Endothelial cell of umbilical vein (primary cell): ENCODE results near the gene ARHGEF1. TPM values are rescaled to one million over a fixed set of nuclear protein-coding genes. Genes with fewer than 3 reads are reported as not detected.

Source experiments
- BruUV-seq: library from RNA; stranded (reverse); fragments of 400-500 nt; replicated peaks from 2 replicates; lab custom pipeline; 2021; lab: Mats Ljungman, UMichigan
- CTCF ChIA-PET: fragments of 300-600, 350-600 bp; sonication (Branson Sonifier 250); formaldehyde crosslinking; loops from one replicate; lab custom pipeline; 2021; ENCODE audit warnings: antibody characterized with exemption, inconsistent platforms; lab: Charles Lee
- POLR2A ChIA-PET: fragments of 300-600, 350-600 bp; sonication (Branson Sonifier 250); formaldehyde crosslinking; loops from one replicate; lab custom pipeline; 2021; ENCODE audit warnings: antibody characterized with exemption, inconsistent platforms; lab: Charles Lee
- DNase-seq: peaks from one replicate; pipeline ENCODE4 v3.0.0-alpha.2; 2011; ENCODE audit warnings: low read depth, low spot score
- FAIRE-seq: peaks from 2 replicates; lab custom pipeline; 2011; peaks lifted over from hg19 to GRCh38; lab: Jason Lieb, UNC
- H2AFZ ChIP-seq: 2 replicates; pipeline ENCODE4 v1.6.0; 2012; ENCODE audit warnings: low read depth, low read length, control low read depth, inconsistent platforms
- H3K27ac ChIP-seq: 2 replicates; pipeline ENCODE4 v1.5.1; 2011; ENCODE audit warnings: low read depth, mild to moderate bottlenecking, control low read depth, low read length, moderate library complexity; ENCODE audit not compliant: insufficient read depth
- H3K27me3 ChIP-seq, 2 experiments: 2 replicates each; pipeline versions ENCODE4 v1.6.0 to v1.6.1; 2011; ENCODE audit warnings: low read length in 2 of 2, mixed read lengths in 1 of 2; ENCODE audit not compliant: control insufficient read depth in 2 of 2, insufficient read depth in 2 of 2
- H3K36me3 ChIP-seq, 2 experiments: 2 replicates in 1 of 2; 3 replicates in 1 of 2; pipeline ENCODE4 v1.5.1; 2011; ENCODE audit warnings: low read length in 2 of 2, mild to moderate bottlenecking in 1 of 2, moderate library complexity in 1 of 2; ENCODE audit not compliant: control insufficient read depth in 2 of 2, insufficient read depth in 2 of 2; ENCODE audit errors: extremely low read depth in 1 of 2
- H3K4me1 ChIP-seq: 3 replicates; pipeline ENCODE4 v1.5.1; 2011; ENCODE audit warnings: mild to moderate bottlenecking, low read length; ENCODE audit not compliant: control insufficient read depth, insufficient read depth; ENCODE audit errors: extremely low read depth
- H3K4me2 ChIP-seq: 2 replicates; pipeline ENCODE4 v1.6.1; 2011; ENCODE audit warnings: low read length, control low read depth, mixed read lengths; ENCODE audit not compliant: insufficient read depth
- H3K4me3 ChIP-seq, 3 experiments: fragments of 200-600 bp in 1 of 3; sonication (generic), shearing (Covaris generic) in 1 of 3; replicated peaks in 1 of 3; 2 replicates each; pipeline ENCODE4 v1.5.1; 2011 to 2016; ENCODE audit warnings: control low read depth in 3 of 3, low read length in 3 of 3, mild to moderate bottlenecking in 2 of 3, inconsistent platforms in 1 of 3, low read depth in 1 of 3, moderate library complexity in 1 of 3; ENCODE audit not compliant: insufficient read depth in 1 of 3
- H3K79me2 ChIP-seq: 2 replicates; pipeline ENCODE4 v1.6.0; 2012; ENCODE audit warnings: low read length, inconsistent platforms; ENCODE audit not compliant: control insufficient read depth, insufficient read depth
- H3K9ac ChIP-seq: replicated peaks from 2 replicates; pipeline ENCODE3; 2011; ENCODE audit warnings: low read length, control low read depth; ENCODE audit not compliant: insufficient read depth; ENCODE audit errors: extremely low read depth
- H3K9me1 ChIP-seq: replicated peaks from 3 replicates; pipeline ENCODE4 v1.6.0; 2011; ENCODE audit warnings: mild to moderate bottlenecking, low read length; ENCODE audit not compliant: control insufficient read depth, insufficient read depth; ENCODE audit errors: extremely low read depth
- H3K9me3 ChIP-seq: replicated peaks from 2 replicates; pipeline ENCODE4 v1.5.1; 2012; ENCODE audit warnings: low read length, inconsistent platforms; ENCODE audit not compliant: control insufficient read depth, insufficient read depth
- H4K20me1 ChIP-seq: replicated peaks from 2 replicates; pipeline ENCODE3; 2011; ENCODE audit warnings: mild to moderate bottlenecking, low read length; ENCODE audit not compliant: control insufficient read depth, insufficient read depth; ENCODE audit errors: extremely low read depth
- EZH2 ChIP-seq: IDR thresholded peaks from 2 replicates; pipeline ENCODE4 v1.6.1; 2012; ENCODE audit warnings: borderline replicate concordance, low read depth, mild to moderate bottlenecking, moderate library complexity, low read length, inconsistent platforms; ENCODE audit not compliant: severe bottlenecking
- FOS ChIP-seq: IDR thresholded peaks from 2 replicates; pipeline ENCODE4 v1.6.1; 2011; ENCODE audit warnings: mild to moderate bottlenecking, low read length, moderate library complexity, borderline replicate concordance; ENCODE audit not compliant: insufficient read depth
- GATA2 ChIP-seq: IDR thresholded peaks from 2 replicates; pipeline ENCODE4 v1.7.0; 2011; ENCODE audit warnings: low read depth, mild to moderate bottlenecking, moderate library complexity, mixed read lengths, low read length; ENCODE audit not compliant: insufficient read length, insufficient read depth
- JUN ChIP-seq: IDR thresholded peaks from 2 replicates; pipeline ENCODE4 v1.6.1; 2011; ENCODE audit warnings: borderline replicate concordance, low read depth; ENCODE audit not compliant: insufficient read length, insufficient read depth
- POLR2A ChIP-seq: IDR thresholded peaks from 2 replicates; pipeline ENCODE4 v1.6.1; 2012; ENCODE audit warnings: low read depth, mild to moderate bottlenecking, control low read depth, low read length
- POLR2AphosphoS5 ChIP-seq: IDR thresholded peaks from 2 replicates; pipeline ENCODE4 v1.6.1; 2012; ENCODE audit warnings: low read depth, mild to moderate bottlenecking, control low read depth, low read length, moderate library complexity; ENCODE audit not compliant: insufficient read depth
- dilution Hi-C: fragments of 300-500 bp; cut with MboI; formaldehyde crosslinking; loops from one replicate; pipeline ENCODE4 v1.15.0; 2019; ENCODE audit warnings: low sequenced_read_pairs; ENCODE audit not compliant: extremely low pct_ligation_motif_present
- intact Hi-C: fragments of 100-400 bp; cut with micrococcal nuclease; formaldehyde crosslinking; loops from one replicate; pipeline ENCODE4 v1.10.0; 2022
- polyA plus RNA-seq, 4 experiments: library from polyadenylated mRNA; depleted of rRNA in 3 of 4; stranded (reverse) in 3 of 4; unstranded in 1 of 4; fragments of >200 nt; gene quantifications; 2 replicates each; pipeline versions ENCODE4 v1.2.1 to v1.2.3, GENCODE V29; 2011 to 2012; ENCODE audit warnings: missing spikeins in 1 of 4
- total RNA-seq: library from RNA; stranded (reverse); gene quantifications from 2 replicates; pipeline ENCODE4 v1.2.3, GENCODE V29; 2021
- TF ChIP-seq, protein P1 (sequence below): IDR thresholded peaks from 2 replicates; pipeline ENCODE4 v1.6.1; 2011; ENCODE audit not compliant: insufficient read depth, insufficient read length
- TF ChIP-seq, protein P2 (sequence below), 2 donors: IDR thresholded peaks; 1 replicate in 1 of 2; 2 replicates in 1 of 2; pipeline ENCODE4 v1.5.1; 2011; ENCODE audit warnings: low read length in 2 of 2, mild to moderate bottlenecking in 2 of 2, moderate library complexity in 2 of 2, control low read depth in 1 of 2, inconsistent platforms in 1 of 2, low read depth in 1 of 2; ENCODE audit not compliant: insufficient read depth in 1 of 2; ENCODE audit errors: extremely low read depth in 1 of 2

Gene ARHGEF1
- total and polyA plus RNA-seq, 2 donors (not counting 3 experiments of a cell fraction or from before 2014, with no cell fraction given): 65.4 to 123 TPM

DNA sequence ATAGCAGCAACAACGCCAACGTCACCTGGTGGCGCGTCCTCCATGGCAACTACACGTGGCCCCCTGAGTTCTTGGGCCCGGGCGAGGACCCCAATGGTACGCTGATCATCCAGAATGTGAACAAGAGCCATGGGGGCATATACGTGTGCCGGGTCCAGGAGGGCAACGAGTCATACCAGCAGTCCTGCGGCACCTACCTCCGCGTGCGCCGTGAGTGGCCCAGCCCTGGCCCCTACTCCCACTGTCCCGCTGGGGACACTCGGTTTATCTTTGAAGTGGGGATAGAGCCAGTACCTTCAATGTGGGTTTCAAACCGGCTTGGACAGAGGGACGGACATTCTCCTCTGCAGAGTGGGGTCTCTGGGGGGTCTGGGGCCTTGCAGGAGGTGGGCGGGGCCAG lies 3.9 kb upstream of the ARHGEF1 start:
- H3K36me3 ChIP-seq: no peaks in the 10 kb centered on the region
- DNase-seq: no peak
- H3K9me3 ChIP-seq: no peaks in the 10 kb centered on the region
- H3K9me1 ChIP-seq: no peaks in the 10 kb centered on the region
- peaks cover 4% of the 10 kb centered on the region for H3K4me1 ChIP-seq
- no peaks in the 10 kb centered on the region for H4K20me1 ChIP-seq
- intact Hi-C loops: no loop called here
- ChIA-PET POLR2A (no interaction called here), CTCF (no interaction called here)
- no peak for TF ChIP-seq POLR2AphosphoS5
- no peak for TF ChIP-seq FOS
- TF ChIP-seq JUN: no peak
- TF ChIP-seq EZH2: no peak
- TF ChIP-seq POLR2A: no peak
- TF ChIP-seq GATA2: no peak
- TF ChIP-seq, protein P1, sequence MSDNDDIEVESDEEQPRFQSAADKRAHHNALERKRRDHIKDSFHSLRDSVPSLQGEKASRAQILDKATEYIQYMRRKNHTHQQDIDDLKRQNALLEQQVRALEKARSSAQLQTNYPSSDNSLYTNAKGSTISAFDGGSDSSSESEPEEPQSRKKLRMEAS: no peak
- TF ChIP-seq, protein P2, sequence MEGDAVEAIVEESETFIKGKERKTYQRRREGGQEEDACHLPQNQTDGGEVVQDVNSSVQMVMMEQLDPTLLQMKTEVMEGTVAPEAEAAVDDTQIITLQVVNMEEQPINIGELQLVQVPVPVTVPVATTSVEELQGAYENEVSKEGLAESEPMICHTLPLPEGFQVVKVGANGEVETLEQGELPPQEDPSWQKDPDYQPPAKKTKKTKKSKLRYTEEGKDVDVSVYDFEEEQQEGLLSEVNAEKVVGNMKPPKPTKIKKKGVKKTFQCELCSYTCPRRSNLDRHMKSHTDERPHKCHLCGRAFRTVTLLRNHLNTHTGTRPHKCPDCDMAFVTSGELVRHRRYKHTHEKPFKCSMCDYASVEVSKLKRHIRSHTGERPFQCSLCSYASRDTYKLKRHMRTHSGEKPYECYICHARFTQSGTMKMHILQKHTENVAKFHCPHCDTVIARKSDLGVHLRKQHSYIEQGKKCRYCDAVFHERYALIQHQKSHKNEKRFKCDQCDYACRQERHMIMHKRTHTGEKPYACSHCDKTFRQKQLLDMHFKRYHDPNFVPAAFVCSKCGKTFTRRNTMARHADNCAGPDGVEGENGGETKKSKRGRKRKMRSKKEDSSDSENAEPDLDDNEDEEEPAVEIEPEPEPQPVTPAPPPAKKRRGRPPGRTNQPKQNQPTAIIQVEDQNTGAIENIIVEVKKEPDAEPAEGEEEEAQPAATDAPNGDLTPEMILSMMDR (IDR thresholded peaks at IDR 0.05; ENCODE audit: extremely low read depth in 1 of 2, insufficient read depth in 1 of 2, low read depth in 1 of 2, low read length in 2 of 2): no peak
- H3K27me3 ChIP-seq: no peaks in the 10 kb centered on the region
- dilution Hi-C loops: no loop called here
- H3K27ac ChIP-seq: no peak overlapping the region
- no peak overlapping the region for H2AFZ ChIP-seq
- FAIRE-seq: no peak
- H3K79me2 ChIP-seq: no peaks in the 10 kb centered on the region
- no peak overlapping the region for H3K9ac ChIP-seq
- no peak overlapping the region for H3K4me3 ChIP-seq
- no TSS peak for BruUV-seq
- H3K4me2 ChIP-seq: no peak overlapping the region
